C4-2B (cell line): ENCODE measurements around the gene TRMT44.

Experiments used
- CTCF ChIP-seq: fragments of 450-650 bp; conservative IDR thresholded peaks from 2 replicates; pipeline ENCODE4 v1.5.1; 2017; ENCODE audit warnings: mild to moderate bottlenecking
- ZFX ChIP-seq: fragments of 450-650 bp; IDR thresholded peaks from 2 replicates; pipeline ENCODE4 v1.6.1; 2017

GRCh38 chr4:8471211-8471875 lies 30.8 kb downstream of the TRMT44 start:
- TF ChIP-seq CTCF: no peak
- no peak for TF ChIP-seq ZFX
